ENCODE data around the gene SGMS1.
"Not testable (repeated sequence)": the region's sequence is repeated elsewhere in the genome, so short reads cannot be mapped to it uniquely, and the experiment has no call there.

SGMS1 gene

GRCh38 chr10:50576245-50576815 is 47.4 kb downstream of the SGMS1 start:
- no peak for TF ChIP-seq CTCF (IDR thresholded peaks at IDR 0.05; ENCODE audit: low read depth, low read length)
- no peak overlapping the region for H3K4me3 ChIP-seq (ENCODE audit: low read depth, low read length)

- no peak overlapping the region for H3K4me3 ChIP-seq (ENCODE audit: low read depth, low read length)
- no peak for TF ChIP-seq CTCF (IDR thresholded peaks at IDR 0.05; ENCODE audit: low read depth, low read length)
Observed at GRCh38 chr10:50575477-50576244, 48.1 kb downstream of the SGMS1 start.

- no peak for TF ChIP-seq CTCF (IDR thresholded peaks at IDR 0.05; ENCODE audit: low read depth, low read length)
- no peak overlapping the region for H3K4me3 ChIP-seq (ENCODE audit: low read depth, low read length)
Observed at GRCh38 chr10:50574931-50575330, 48.8 kb downstream of the SGMS1 start.

- no peak overlapping the region for H3K4me3 ChIP-seq (ENCODE audit: low read depth, low read length)
- TF ChIP-seq CTCF (IDR thresholded peaks at IDR 0.05; ENCODE audit: low read depth, low read length) = no peak
Observed at GRCh38 chr10:50574305-50574704, 49.5 kb downstream of the SGMS1 start.

GRCh38 chr10:50572017-50572491 is 51.7 kb downstream of the SGMS1 start:
- H3K4me3 ChIP-seq (ENCODE audit: low read depth, low read length) = no peak overlapping the region
- no peak for TF ChIP-seq CTCF (IDR thresholded peaks at IDR 0.05; ENCODE audit: low read depth, low read length)

GRCh38 chr10:50568750-50569149 is 55.0 kb downstream of the SGMS1 start:
- not testable (repeated sequence) for H3K4me3 ChIP-seq (ENCODE audit: low read depth, low read length)

- TF ChIP-seq CTCF (IDR thresholded peaks at IDR 0.05; ENCODE audit: low read depth, low read length) = no peak
Observed at GRCh38 chr10:50567384-50567783, 56.4 kb downstream of the SGMS1 start.

More at GRCh38 chr10:50567384-50567783, 56.4 kb downstream of the SGMS1 start:
- H3K4me3 ChIP-seq (ENCODE audit: low read depth, low read length) = no peak overlapping the region
